GM19395 (cell line): ENCODE measurements around the gene ZSCAN22.
A peak's percentile ranks its signal among the peaks of the same experiment; 100 is the strongest.

ENCODE experiments used
- ATAC-seq: cut with Tn5 transposase; IDR thresholded peaks from one replicate; pipeline ENCODE4 v1.9.1; 2021; ENCODE audit warnings: mild to moderate bottlenecking, moderate library complexity; ENCODE audit not compliant: unreplicated experiment

ZSCAN22 gene

DNA sequence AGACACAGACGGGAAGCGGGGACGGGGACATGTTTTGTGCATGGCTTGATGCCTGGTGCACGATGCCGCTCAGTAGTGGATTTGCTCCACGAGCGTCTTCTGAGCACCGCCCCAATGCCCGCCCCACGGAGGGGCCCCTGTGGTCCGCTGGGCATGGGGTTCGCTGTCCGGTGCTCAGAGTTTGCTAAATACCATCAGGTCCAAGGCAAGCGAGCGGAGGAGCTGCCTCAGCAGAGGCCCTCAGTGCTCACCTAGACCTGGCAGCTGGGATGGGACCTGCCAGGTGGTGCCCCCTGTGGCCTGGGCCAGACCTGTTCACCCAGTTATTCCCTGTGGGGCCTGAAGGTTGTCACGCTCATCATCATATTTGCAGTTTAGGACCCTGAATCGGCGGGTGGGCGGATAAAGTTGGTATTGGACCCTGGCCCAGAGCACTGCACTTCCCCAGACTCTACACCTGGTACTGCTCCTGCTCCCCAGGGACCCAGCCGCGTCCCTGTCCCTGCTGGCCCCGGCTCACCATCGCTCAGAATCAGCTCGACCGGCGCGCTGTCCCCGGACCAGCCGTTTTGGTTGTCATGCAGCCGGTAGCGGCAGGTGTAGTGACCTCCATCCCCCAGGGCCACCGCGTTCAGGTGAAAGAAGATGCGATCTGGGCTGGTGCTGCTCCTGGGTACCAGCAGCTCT lies 24.2 kb downstream of the ZSCAN22 start:
- no peak for ATAC-seq

DNA sequence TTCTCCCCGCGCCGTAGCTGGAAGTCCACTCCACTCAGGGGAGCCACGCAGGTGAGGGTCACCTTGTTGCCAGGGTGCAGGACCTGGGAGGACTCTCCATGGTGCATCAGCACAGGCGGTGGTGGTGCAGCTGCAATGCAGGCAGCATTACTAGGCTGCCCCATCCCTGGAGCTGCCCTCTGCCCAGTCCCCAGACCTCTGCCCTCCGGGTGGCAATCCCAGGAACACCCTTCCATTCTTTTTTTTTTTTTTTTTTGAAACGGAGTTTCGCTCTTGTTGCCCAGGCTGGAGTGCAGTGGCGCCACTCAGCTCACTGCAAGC lies 24.7 kb downstream of the ZSCAN22 start:
- ATAC-seq = no peak

DNA sequence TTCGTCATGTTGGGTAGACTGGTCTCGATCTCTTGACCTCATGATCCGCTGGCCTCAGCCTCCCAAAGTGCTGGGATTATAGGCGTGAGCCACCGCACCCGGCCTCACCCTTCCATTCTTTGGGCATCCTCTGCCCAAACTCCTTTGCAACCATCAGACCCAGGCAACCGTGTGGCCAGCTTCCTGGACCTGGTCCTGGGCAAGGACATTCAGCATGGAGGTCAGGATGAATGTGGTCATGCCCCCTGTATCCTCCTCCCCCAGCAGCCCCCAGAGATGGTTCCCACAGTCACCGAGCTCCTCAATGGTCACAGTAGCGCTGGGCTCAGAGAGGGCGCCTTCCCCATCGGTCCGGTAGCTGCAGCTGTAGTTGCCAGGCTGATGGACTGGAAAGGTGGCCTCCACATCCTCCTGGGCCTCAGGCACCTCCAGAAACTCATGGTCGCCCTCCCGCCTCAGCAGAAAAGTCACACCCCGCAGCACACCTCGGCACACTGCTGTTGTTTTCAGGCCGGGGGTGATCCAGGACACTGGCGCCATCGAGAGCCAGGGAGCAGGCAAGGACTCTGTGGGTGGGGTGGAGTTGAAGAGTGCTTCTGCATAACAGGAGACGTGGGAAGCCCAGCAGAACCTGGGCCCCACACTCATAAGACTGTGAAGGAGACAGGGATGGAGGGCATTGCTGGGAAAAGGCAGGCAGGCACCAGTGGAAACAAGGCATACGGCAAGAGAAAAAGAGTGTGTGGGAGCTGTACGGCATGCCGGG lies 25.4 kb downstream of the ZSCAN22 start:
- ATAC-seq = no peak

DNA sequence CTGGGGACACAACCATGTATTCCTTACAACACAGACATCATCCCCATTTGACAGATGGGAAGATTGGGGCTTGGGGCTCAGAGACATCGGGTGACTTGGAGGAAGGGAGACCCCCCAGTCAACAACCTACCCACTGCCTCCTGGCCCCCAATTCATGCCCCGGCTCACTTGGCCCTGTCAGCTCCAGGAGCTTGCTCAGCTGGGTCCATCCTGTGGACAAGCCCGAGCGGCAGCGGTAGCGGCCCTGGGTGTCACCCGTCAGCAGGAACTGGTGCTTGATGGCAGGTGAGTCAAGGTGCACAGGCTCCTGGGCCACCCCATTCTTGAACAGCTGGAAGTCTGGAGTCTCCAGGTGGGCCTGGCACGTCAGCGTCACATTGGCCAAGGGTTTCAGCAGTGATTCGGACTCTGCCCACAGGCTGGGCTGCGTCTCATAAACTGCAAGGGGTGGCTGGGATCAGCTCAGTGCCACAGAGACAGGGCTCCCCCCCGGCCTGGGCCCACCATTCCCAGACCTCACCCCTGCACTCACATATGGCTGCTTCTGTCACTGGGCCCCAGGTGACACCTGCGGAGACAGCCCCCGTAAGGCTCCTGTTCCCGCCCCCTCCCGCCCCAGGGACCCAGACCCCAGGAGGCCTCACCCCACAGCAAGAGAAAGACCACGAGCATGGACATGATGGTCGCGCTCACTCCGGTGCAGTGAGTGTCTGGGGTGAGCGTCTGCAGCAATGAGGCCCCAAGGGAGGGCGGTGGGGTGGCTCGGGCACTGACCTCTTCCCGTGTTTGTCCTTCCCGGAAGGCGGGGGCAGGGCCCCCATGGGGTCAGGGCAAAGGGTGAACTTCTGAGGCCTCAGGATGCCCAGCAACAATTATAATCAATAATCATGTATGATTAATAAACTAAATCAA lies 26.2 kb downstream of the ZSCAN22 start, which contains the start of gene A1BG:
A1BG (minus strand) TSS at position 733 of the 912 bp plus-strand sequence; CDS start at position 678, 55 bp downstream.
- ATAC-seq = no peak

DNA sequence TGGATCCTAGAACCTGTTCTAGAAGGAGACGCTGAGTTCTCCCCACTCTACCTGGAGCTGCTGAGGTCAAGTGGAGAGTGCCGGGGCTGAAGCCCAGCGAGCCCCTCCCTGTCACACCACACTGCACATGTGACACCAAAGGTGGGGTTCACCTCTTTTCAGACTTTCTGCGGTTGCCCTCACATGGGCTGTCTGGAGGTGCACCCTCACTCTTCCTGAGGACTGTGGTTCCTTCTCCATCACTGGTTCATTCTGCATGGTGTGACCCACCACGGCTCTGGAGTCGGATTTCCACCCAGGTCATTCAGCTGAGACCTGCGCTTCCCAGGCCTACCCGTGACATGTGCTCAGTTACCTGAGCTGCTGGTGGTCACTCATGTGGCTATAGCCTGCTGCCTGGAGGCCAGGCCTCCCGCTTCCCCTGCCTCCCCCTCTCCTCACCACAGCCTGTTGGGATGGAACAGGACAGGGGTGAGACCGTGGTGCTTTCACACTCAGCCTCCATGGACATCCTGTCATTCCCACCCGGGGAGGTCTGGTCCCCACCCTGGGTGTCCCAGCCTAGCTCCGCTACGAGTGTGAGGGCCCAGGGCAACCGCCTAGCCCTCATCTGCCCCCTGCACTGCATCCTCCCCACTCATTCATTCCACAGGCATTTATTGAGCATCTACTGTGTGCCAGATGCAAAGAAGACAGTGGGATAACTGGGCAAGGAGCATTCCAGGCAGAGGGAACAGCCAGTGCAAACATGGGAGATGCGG lies 27.1 kb downstream of the ZSCAN22 start:
- no peak for ATAC-seq

DNA sequence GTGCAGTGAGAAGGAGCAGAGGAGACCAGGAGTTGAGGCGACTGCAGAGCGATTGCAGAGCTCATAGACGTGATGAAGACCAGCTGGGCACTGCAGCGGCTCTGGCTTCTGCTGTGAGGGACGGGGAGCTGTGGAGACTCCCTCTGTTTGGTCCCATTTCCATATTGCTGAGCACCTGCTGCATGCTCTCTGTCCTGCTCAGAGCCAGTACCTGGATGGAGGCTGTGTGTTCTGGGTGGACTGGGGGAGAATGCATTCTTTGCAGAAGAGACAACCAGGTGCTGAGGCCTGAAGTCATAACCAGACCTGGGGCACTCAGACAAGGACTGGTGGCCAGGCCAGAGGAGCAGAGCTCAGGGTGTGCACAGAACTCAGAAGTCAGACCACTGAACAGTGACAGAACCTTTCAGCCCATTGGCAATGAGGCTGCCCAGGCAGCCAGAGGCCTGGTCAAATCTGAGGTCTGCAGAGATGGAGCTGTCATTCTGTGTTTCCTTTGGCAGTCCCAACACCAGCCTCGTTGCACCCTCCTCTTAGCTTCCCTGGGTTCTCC lies 27.8 kb downstream of the ZSCAN22 start:
- ATAC-seq = no peak

DNA sequence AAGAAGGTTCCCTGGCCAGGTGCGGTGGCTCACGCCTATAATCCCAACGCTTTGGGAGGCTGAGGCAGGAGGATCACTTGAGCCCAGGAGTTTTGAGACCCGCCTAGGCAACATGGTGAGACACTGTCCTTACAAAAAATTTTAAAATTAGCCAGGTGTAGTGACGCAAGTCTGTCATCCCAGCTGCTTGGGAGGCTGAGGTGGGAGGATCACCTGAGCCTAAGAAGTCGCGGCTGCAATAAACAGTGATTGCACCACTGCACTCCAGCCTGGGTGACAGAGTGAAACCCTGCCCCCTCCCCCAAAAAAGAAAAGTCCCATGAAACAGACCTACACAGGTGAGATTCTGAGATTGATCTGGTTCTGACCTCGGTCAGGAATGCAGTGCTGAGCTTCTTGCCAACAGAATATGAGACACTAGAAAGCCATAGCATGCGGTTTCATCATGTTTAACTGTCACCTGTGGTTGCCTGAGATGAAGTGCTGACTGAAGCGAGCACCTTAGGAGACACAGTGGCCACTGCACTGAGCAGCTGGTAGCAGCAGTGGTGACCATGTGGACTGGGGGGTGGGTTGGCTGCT lies 28.5 kb downstream of the ZSCAN22 start:
- no peak for ATAC-seq

DNA sequence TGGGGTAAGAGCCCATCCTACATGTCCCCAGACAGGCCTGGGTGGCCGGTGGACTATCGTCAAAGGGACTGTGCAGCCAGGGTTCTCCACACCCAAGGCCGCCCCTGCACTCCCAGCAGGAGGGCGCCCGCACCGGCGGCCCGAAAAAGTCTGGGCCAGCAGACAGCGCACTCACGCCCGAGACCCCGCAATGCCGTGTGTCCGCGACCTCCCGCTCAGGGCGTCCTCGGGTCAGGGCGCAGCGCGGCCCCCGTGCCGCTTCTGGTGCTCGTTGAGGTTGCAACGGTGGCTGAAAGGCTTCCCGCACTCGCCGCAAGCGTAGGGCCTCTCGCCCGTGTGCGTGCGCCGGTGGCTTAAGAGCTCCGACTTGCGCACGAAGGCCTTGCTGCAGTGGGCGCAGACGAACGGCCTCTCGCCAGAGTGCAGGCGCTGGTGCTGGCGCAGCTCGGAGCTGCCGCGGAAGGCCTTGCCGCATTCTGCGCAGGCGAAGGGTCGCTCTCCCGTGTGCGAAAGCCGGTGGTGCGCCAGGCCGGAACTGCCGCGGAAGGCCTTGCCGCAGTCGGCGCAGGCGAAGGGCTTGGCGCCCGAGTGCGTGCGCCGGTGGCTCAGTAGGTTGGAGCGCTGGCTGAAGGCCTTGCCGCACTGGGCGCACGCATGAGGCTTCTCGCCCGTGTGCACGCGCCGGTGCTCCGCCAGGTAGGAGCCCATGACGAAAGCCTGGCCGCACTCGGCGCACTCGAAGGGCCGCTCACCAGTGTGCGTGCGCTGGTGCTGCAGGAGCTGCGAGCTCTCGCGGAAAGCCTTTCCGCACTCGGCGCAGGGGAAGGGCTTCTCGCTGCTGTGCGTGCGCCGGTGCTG lies 29.3 kb downstream of the ZSCAN22 start:
- no peak for ATAC-seq

DNA sequence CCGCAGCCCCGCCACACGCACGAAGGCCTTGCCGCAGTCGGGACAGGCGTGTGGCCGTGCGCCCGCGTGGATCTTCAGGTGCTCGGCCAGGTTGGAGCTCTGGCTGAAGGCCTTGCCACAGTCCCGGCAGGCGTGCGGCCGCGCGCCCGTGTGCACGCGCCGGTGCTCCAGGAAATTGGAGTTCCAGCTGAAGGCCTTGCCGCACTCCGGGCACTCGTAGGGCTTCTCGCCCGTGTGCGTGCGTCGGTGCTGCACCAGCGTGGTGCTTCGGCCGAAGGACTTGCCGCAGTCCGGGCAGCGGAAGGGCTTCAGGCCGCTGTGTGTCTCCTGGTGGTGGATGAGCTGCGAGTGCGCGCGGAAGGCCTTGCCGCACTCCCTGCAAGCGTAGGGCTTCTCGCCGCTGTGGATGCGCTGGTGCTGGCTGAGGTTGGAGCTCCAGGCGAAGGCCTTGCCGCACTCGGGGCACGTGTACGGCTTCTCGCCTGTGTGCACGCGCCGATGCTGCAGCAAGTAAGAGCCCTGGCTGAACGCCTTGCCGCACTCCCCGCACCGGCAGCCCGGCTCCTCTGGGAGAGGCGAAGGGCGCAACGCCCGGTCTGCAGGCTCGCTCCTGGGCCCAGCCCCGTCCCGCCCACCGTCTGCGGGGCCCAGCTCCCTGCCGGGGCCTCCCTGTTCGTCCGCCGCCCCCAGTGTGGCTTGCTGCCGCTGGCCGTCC lies 30.1 kb downstream of the ZSCAN22 start:
- ATAC-seq = no peak

DNA sequence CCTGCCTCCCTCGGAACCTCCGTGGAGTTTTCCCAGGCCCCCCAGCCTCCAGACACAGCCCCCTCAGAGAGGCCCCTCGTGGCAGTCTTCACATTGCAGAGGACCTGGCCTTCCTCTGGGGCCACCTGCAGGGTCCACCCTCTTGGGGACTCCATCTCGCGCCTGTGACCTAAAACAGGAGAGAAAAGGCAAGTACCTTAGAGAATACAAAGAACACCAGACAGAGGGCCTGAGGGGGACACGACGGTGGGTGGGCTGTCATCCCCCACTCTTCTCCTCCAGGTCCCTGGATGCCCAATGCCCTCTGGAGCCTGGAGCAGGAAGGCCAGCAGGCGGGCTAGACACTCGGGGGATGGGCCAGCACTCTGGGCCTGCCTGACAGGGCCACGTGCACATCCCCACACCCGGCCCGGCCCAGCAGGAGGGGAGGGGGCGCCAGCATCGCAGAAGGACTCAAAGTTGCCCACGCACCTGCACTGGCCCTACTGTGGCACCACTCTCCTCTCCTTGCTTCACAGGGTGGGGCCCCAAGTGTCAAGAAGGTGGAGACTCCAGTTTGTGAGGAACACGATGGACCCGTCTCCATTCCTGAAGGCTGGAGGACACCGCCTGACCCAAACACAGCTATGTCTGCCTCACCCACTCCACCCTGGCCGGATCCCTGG lies 30.8 kb downstream of the ZSCAN22 start:
- ATAC-seq = no peak

DNA sequence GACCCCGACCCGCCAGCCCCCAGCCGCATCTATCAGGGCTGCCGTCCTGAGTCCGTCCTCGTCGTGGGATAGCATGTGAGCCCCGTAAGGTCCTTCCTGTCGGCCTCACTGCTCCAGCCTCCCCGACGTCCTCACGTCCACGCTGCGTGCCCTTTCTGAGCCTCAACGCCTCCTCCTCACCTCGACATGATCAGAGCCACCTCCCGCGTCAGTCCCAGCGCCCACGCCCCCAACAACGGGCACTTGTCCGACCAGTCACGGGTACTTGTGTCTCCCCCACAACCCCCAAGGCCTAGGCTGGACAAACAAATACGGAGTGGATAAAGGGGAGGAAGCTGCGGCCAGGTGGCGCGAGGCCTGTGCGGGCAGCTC lies 35.1 kb downstream of the ZSCAN22 start:
- ATAC-seq = peak; percentile 21

DNA sequence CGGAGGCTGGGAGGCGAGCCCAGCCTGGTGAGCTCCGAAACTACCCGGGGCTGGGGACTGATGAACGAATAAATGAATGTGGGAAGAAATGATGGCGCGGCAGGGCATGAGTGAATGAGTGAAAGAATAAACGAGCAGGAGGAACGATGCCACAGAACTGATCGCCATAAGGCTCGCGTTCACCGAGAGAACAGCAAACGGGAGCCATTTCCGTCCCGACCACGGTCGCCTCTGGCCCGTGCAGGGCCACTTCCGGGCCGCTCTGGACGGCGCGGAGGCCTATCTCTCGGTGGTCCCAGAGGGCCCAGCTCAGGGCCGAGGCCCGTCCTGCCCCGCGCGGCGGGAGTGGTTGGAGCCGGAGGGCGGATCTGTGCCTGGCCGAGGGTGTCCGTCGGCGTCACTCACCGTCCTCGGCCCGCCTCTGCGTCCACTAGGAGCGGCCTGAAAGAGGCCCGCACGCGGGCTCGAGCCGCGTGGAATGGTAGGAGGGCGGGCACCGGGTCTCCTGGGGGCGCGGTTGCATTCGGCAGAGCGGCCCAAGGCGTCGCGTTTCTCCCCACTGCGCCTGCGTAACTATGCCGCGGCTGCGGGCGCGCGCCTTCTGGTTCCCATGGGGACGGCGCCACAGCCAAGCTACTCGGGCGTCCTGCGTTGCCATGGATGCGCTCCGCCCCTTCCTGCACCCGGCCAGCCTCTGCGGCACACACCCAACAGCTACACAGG lies 35.6 kb downstream of the ZSCAN22 start, which contains the start of gene ZNF497:
ZNF497 (minus strand) TSS at position 480 of the 723 bp plus-strand sequence. CDS start 5,116 bp downstream, outside the sequence.
- peak; percentile 89 for ATAC-seq

DNA sequence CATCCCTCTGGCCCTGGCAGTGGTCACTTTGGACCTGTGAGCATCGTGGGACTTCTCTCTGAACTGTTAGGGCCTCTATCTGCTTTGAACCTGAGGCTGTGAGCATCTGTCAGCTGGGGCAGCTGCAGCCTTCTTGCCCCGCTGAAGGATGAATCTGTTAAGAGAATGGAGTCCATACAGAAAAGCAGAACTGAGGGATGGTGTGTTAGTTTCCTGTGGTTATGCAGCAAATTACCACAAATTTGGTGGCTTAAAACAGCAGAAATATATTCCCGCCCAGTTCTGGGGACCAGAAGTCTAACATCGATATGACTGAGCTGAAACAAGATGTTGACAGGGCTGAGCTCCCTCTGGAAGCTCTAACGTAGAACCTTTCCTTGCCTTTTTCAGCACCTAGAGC lies 37.4 kb downstream of the ZSCAN22 start:
- no peak for ATAC-seq

DNA sequence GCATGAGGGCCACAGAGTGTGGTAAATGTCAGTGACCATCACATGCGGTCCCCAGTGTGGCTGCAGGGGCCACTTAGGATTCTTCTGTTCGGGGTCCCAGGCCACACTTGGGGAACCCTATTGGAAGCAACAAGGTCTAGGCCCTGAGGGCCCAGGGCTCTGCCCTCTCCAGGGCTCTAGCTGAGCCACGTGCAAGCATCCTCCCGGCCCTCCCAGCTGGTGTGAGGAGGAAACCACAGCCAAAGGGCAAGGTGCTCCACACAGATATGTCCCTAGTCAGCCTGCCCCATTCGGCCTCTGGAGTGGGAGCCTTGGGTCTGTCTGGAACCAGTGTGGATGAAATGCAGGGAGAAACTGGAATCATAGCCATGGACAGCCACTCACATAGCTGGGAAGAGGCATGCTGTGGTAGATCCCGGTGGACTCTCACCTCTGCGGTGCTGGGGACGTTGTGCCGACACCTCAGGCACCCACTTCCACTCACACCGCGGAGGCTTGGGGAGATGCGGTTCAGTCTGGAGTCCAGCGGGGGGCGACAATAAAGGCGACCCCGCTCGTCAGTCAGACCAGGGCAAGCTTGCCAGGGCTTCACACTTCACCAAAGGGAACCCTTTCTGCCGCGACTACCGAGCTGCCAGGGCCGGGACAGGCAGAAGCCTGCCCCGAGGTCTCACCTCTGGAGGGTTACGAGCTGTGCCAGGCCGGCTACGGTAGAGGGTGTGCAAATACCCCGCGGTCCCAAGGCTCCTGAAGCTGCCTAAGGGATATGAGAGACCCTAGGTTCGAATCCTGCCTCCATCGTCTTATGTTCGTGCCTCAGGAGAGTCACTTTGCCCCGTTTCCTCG lies 40.0 kb downstream of the ZSCAN22 start:
- ATAC-seq = no peak

DNA sequence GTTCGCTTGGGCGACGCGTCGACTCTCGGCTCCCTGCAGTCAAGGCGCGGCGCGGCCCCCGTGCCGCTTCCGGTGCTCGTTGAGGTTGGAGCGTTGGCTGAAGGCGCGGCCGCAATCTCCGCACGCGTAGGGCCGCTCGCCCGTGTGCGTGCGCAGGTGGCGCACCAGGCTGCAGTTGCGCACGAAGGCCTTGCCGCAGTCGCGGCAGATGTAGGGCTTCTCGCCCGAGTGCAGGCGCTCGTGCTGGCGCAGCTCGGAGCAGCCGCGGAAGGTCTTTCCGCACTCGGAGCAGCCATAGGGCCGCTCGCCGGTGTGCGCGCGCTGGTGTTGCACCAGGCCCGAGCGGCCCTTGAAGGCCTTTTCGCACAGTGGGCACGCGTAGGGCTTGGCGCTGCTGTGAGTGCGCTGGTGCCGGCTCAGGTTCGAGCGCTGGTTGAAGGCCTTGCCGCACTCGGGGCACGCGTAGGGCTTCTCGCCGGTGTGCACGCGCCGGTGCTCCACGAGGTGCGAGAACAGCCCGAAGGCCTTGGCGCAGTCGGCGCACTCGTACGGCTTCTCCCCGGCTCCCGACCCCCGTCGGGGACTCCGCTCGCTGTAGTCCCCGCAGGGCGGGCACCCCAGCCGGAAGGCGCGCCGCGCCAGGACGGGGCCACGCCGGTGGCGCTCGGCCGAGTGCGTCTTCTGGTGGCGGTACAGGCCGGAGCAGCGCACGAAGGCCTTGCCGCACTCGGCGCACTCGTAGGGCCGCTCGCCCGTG lies 41.1 kb downstream of the ZSCAN22 start:
- no peak for ATAC-seq
